Measurements from ENCODE around the gene ABCC6.
"Not testable (repeated sequence)": the region's sequence is repeated elsewhere in the genome, so short reads cannot be mapped to it uniquely, and the experiment has no call there.

GRCh38 chr16:16218787-16219186, 4.5 kb downstream of the ABCC6 start:
- TF ChIP-seq CTCF, POLR2A (IDR thresholded peaks at IDR 0.05): not testable (repeated sequence)
